Ramos (cell line): ENCODE measurements around the gene BBC3.
"Not testable (repeated sequence)": the region's sequence is repeated elsewhere in the genome, so short reads cannot be mapped to it uniquely, and the experiment has no call there.

Experiments
- in situ Hi-C: fragments of 300-500 bp; cut with MboI; formaldehyde crosslinking; loops from one replicate; pipeline ENCODE4 v1.14.3; 2022; ENCODE audit warnings: low sequenced_read_pairs; ENCODE audit not compliant: unreplicated experiment

Gene BBC3, protein sequence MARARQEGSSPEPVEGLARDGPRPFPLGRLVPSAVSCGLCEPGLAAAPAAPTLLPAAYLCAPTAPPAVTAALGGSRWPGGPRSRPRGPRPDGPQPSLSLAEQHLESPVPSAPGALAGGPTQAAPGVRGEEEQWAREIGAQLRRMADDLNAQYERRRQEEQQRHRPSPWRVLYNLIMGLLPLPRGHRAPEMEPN

DNA sequence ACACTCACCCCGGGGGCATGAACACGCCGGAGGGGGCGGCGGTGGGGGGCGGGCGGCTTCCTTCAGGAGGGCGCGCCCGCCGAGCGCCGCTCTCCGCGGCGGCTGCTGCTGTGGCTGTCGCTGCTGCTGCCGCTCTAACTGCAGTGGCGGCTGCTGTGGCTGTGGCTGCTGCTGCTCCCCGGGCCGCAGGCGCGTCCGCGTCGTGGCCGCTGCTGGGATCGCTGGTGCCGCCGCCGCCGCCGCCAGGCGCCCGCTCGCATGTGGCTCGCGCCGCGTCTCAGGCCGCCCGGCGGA, at the start of gene BBC3:
BBC3 (minus strand) TSS at position 279 of the 294 bp plus-strand sequence. CDS start 2,768 bp downstream, outside the sequence.
- in situ Hi-C loops, result no loop called here

DNA sequence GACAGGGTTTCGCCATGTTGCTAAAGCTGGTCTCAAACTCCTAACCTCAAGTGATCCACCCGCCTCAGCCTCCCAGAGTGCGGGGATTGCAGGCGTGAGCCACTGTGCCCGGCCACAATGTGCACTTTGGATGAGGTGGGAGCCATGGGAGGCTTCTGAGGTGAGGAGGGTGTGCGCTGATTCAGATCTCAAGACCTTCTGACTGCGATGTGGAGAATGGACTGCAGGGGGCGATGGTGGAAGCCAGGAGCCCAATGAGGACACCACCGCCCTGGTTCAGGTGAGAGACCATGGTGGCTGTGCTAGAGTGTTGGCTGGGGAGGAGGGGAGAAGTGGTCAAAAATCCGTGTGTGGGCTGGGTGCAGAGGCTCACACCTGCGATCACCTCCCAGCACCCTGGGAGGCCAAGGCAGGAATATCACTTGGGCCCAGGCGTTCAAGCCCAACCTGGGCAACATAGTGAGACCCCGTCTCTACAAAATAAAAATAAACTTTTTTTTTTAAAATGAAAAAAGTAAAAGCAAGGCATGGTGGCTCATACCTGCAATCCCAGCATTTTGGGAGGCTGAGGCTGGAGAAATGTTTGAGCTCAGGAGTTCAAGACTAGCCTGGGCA, 49.3 kb upstream of the BBC3 start:
- in situ Hi-C loops, result no loop called here

DNA sequence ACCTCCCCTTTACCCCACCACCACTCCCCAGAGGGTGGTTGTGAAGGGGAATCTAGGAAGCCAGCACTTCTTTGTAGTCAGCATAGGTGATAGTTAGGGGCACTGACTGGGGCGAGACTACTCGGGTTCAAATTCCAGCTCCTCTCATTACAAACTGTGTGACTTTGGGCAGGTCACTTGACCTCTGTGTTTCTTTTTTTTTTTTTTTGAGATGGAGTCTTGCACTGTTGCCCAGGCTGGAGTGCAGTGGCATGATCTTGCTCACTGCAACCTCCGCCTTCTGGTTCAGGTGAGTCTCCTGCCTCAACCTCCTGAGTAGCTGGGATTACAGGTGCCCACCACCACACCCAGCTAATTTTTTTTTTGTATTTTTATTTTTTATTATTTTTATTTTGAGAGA, 45.5 kb upstream of the BBC3 start:
- in situ Hi-C loops, result not testable (repeated sequence)

DNA sequence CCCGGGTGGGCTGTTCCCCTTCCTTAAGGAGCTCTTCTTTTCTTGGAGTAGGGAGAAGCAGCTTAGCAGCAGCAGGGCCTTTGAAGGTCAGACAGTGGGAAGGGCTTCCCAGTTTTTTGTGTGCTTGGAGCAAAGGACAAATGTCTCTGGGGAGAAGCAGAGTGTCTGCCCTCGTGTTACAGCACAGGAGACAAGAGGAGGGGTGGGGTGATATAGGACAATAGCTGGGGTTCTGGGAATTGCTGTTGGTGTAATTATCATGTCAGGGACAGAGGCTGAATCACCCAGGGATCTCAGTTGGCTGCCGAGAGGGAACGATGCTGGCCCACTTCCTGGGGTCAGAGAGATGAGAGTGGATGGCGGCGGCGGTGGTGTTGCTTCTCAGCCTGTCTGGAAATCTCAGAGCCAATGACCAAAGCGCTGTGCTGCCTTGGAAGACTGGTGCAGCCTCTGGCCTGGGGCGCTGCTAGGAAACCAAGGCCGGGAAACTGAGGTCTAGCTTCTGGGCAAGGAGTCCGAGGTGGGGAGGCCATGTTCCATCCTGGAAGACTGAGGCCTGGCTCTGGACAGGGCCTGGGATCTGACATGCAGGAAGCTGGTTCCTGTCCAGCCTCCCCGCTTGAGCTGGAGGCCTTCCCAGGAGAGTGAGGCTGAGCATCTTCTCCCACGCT, 44.9 kb upstream of the BBC3 start:
- in situ Hi-C loops, result no loop called here

DNA sequence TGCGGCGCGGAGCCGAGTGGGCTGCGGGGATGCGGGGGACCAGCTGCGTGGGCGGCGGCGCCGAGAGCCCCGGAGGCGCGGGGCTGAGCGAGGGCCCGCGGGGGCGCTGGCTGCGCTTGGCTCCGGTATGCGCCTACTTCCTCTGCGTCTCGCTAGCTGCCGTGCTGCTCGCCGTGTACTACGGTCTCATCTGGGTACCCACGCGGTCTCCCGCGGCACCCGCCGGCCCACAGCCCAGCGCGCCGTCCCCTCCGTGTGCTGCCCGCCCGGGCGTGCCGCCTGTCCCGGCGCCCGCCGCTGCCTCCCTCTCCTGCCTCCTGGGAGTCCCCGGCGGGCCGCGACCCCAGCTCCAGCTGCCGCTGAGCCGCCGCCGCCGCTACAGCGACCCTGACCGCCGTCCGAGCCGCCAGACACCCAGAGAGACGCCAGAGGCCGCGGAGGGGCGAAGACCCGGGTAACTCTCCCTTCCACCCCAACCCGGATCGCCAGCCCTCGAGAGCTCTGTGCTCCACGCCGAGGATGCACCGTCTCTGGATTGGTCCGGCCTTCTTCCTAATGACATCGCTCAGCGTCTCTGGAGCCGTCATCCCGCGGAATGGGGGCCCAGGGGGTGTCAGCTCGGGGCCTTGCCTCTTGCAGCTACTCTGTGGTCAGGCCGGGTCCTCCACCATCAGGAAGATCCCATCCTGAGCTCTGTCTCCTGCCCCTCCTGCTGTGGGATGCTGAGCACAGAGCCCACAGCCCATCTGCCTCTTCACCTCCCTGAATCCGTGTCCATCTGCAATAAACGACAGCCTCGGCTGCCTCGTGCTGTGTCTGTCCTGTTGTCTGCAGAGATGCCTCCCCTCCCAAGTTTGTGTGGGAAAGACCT, 44.1 kb upstream of the BBC3 start:
- in situ Hi-C loops, result no loop called here

DNA sequence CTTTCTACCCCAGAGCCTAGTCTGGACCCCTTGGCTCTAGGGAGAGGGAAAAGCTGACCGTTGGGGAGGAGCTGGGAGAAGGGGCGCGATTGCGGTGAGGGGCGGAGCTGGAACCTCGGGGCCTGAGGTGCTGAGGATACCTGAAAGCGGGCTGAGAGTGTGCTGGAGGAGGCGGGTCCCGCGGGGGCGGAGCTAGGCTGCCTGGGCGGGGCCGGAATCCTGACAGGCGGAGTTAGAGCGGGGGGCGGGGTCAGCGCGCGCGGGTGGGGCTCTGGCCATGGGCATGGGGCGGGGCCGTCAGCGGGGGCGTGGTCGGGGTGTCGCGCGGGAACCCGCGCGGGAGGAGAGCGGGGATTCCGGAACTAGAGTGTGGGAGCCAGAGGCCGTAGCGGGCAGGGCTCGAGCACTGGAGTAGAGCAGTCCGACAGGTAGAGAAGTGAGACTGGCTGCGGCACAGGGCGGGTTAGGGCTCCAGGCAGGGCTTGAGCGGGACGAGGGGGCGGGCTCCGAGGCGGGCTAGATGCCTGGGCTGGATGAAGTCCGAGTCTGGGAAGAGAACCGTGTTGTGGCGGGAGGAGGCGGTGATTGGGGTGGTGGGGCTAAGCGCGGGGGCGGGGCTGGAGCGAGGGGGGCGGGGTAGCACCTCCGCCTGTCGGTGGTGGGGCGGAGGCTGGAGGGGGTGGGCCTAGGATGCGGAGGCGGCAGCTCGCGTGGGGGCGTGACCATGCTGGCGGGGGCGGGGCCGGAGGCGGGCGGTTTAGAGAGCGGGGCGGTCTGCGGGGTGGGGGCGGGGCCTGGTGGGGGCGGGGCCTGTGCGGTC, 43.3 kb upstream of the BBC3 start, which contains the start of gene INAFM1:
INAFM1 (plus strand) TSS at position 815 of the 820 bp plus-strand sequence. CDS start 35 bp downstream, outside the sequence.
- in situ Hi-C loops, result no loop called here

DNA sequence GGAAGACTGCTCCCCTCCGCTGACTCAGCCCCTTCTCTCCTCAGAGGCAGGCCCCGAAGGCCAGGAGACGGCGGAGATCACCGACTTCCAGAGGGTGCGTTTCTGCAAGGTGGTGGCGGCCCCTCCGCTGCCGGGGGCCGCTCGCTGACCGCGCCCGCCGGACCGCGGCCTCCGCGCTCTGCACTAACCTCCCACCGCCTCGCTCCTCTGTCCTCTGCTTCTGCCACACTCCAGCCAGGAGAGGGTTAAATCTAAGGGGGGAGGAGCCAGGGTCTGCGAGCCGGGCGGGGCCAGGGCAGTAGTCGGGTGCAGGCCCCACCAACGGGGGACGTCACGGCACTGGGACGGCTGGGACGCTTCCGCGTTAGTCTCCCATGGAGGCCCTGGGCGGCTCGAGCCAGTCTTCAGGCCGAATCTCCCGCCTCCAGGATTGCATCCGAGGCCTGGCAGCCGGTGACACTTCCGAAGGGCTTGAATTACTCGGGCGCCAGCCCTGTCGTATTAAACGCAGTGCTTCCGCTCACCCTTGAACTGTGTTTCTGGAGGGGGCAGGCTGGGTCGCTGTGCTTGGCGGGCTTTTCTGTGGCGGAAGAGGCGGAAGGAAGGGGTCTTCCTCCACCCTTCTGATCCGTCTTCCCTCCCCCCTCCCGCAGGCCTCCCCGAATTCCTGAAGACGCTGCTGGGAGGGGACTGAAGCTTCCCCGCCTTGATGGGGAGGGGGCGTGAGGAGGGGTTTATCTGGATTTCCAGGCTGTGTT, 42.5 kb upstream of the BBC3 start:
- in situ Hi-C loops, result no loop called here

DNA sequence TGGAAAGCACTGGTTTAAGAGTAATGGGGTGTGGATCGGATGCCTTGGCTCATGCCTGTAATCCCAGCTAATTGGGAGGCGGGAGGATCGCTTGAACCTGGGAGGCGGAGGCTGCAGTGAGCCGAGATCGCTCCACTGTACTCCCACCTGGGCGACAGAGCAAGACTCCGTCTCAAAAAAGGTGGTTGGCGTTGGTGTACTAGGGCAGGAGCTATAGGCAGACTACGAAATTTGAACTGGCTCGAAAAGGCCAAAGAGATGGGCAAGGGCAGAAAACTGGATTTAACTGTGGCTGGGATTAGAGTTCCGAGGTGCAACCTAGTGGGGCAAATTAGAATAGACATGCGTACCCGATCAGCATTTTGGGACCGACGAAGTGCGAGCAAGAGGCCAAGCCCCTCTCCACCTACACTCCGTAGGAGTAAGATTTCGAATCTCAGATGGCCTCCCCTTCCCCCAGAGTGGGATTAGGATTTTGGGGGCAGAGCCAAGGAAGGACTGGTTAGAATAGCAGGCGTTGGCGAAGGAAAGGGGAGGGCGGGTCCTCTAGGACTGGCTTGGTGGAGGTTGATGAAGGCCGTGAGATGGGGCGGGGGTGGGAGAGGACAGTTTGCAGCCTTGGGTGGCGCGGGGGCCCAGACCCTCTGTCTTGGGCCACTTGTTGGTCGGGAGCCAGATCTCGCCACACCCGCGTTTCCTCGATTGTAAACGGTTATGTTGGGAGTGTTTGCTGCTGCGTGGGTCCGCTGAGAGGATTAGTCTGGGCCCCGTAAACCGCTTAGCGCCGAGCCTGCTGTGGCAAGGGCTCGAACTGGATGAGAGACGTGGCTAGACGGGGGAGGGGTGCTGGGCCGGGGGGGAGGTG, 41.7 kb upstream of the BBC3 start:
- in situ Hi-C loops, result no loop called here

DNA sequence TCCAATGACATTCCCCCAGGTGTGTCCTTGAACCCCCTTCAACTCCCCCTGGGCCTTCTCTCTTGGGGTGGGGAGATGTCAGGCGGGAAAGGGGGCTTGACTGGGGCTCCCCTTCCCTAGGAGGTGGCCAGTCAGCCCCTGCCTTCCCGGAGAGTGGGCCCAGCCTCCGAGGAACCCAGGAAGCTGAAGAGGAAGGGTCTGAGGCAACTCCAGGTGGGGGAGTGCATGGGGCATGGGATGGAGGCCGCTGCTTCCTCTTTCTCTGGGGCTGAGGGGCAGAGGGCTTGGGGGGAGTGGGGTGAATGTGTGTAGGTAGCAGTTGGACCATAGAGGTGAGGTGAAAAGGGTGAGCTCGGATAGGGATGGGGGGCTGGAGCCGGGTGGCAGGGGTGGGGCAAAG, 41.0 kb upstream of the BBC3 start:
- in situ Hi-C loops, result no loop called here

DNA sequence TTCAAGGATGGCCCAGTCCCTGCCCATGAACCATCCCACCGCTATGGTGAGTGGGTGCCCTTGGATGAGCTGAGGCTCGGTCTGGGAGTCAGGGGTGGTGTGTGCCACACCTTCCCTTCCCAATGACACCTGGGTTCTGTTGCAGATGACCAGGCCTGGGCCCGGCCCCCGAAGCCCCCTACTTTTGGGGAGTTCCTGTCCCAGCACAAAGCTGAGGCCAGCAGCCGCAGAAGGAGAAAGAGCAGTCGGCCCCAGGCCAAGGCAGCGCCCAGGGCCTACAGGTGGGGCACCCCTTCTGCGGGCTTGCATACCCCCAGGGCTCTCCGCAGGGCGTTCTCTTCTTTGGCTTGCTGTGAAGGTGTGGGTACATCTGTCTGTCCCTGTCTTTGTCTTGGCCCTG, 39.4 kb upstream of the BBC3 start:
- in situ Hi-C loops, result no loop called here

DNA sequence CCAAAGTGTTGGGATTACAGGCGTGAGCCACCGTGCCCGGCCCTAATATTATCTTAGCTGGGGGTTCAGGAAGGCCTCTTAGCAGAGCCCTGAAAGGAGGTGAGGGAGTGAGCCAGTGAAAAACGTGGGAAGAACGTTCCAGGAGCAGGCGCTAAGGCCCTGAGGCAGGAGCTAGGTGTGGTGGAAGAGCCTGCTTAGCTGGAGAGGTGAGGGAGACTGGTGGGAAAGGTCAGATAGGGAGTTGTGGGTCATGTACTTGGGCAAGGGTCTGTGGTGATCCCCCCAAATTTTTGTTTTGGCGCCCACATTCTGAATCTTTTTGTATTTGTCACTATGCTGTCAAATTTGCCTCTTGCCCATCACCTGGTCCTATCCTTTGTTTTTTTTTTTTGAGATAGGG, 38.6 kb upstream of the BBC3 start:
- in situ Hi-C loops, result no loop called here

DNA sequence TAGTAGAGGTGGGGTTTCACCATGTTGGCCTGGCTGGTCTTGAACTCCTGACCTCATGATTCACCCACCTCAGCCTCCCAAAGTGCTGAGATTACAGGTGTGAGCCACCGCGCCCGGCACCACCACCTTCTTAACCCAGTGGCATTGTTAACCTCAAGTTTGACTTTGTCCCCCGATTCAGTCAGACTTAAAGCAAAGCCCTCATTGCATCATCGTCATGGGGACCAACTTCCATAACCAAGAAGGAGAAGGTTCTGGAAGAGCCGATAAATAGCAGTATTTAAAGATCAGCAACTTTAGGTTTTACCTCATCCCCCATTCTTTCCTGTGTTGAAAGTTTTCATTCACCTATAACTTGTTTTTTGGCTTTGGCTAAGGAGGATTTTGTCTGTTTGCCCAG, 37.0 kb upstream of the BBC3 start:
- in situ Hi-C loops, result no loop called here

DNA sequence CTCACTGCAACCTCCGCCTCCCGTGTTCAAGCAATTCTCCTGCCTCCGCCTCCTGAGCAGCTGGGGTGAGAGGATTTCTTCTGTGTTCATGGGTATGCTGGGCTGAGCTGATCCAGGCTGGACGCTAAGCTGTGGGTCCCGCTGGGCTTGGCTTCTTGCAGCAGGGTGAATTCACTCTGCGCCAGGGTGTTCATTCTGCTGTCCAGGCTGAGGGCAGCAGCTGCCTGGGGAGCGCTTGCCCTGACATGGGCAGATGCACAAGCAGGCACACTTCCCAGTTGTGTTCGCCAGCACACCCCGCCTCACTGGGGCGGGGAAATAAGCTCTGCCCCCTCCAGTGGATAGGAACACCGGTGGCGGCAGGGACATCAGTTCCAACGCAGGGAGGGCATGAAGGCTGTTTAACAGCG, 36.4 kb upstream of the BBC3 start:
- in situ Hi-C loops, result no loop called here

DNA sequence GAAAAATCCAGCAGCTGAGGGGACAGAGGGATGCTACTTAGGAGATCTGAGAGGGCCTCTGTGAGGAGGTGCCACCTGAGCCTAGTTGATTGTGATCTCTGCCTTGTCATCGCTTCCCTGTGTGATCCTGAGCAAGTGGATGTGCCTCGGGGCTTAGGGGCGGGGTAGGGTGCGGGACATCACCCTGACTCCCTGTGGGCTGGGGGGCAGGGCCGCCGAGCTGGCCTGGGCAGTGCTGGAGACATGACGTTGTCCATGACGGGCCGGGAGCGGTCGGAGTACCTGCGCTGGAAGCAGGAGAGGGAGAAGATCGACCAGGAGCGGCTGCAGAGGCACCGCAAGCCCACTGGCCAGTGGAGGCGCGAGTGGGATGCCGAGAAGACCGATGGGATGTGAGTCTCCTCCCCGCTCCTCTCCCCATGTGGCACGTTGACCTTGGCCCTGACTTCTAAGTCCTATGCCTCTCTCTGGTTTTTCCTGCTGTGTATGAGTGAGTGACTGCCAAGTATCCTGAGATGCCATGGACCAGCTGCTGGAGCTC, 35.5 kb upstream of the BBC3 start:
- in situ Hi-C loops, result no loop called here

DNA sequence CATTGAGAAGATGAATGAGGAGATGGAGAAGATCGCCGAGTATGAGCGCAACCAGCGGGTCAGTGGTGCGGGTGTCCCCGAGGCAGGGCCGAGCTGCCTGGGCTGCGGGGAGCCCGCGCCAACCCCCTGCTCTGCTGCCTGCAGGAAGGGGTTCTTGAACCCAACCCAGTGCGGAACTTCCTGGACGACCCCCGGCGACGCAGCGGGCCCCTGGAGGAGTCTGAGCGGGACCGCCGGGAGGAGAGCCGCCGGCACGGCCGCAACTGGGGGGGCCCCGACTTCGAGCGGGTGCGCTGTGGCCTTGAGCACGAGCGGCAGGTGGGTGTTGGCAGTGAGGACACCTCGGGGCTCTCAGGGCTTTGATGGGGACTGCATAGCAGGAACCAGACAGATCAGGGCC, 33.6 kb upstream of the BBC3 start:
- in situ Hi-C loops, result no loop called here

DNA sequence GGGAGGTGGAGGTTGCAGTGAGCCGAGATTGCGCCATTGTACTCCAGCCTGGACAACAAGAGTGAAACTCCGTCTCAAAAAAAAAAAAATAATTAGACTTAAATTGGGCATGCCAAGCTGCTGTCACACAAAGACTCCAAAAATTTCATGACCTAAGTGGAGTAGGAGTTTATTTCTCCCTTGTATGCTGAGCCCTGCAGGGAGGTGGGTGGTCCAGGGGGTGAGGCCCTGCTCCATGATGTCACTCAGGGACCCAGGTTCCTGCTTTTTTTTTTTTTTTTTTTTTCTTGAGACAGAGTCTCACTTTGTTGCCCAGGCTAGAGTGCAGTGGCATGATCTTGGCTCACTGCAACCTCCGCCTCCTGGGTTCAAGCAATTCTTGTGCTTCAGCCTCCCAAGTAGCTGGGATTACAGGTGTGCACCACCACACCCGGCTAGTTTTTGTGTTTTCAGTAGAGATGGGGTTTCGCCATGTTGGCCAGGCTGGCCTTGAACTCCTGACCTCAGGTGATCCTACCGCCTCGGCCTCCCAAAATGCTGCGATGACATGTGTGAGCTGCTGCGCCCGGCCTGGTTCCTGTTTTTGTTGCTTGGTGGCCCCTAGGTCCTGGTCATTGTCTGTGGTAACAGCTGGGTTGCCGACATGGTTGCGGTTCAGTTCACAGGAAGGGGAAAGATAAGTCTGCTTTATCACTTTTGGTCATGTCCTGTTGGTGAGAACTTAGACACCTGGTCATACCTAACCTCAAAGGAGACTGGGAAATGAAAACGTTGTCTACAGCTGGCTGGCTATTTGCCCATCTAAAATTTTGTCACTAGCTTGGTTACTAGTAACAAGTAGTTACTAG, 31.2 kb upstream of the BBC3 start:
- in situ Hi-C loops, result not testable (repeated sequence)

DNA sequence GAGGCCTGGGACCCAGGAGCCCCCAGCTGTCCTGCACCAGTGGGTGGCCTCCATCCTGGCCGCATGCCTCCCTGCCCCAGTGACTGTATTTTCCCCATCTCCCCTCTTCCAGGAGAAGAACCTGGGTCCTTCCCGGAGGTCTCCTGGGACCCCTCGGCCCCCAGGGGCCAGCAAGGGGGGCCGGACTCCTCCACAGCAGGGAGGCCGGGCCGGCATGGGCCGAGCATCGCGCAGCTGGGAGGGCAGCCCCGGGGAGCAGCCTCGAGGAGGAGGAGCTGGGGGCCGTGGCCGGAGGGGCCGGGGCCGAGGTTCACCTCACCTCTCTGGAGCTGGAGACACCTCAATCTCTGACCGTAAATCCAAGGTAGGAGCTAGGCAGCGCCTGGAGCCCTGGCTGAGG, 29.5 kb upstream of the BBC3 start:
- in situ Hi-C loops, result no loop called here
